ENCODE data around the gene DNAJB5. TPM values are rescaled to one million over a fixed set of nuclear protein-coding genes. Genes with fewer than 3 reads are reported as not detected.

DNAJB5 gene
- total and polyA plus RNA-seq, 7 experiments from 2014 or later, result 1.1 to 3.7 (median 2.0) TPM

- CTCF ChIA-PET, result interaction anchor here (0.6 to 2.4 kb wide), 2 partner anchors 11 to 97 kb away, joined by 5 to 11 read pairs; no protein-coding TSS in a partner anchor
- peaks cover 0 to 7% (median 0%) of the 10 kb centered on the region in 3 experiments for H3K36me3 ChIP-seq (ENCODE audit: control insufficient read depth in 2 of 3, insufficient read depth in 3 of 3, low read length in 3 of 3)
- intact Hi-C loops (cut with micrococcal nuclease), result no loop called here
- H3K36me3 Mint-ChIP-seq, result peaks cover 0 to 9% (median 4%) of the 10 kb centered on the region in 5 donors
- H3K27ac Mint-ChIP-seq, result no peak overlapping the region
- H3K4me1 ChIP-seq (ENCODE audit: control insufficient read depth in 2 of 2, insufficient read depth in 2 of 2, low read length in 2 of 2), result no peaks in the 10 kb centered on the region
- H3K4me3 Mint-ChIP-seq, result no peak overlapping the region
- no peaks in the 10 kb centered on the region for H3K9me3 Mint-ChIP-seq
- no peak overlapping the region for H3K27ac ChIP-seq (ENCODE audit: low read depth, low read length)
- no peaks in the 10 kb centered on the region for H3K27me3 Mint-ChIP-seq
- H3K4me3 ChIP-seq (ENCODE audit: low read length), result no peak overlapping the region
- POLR2A ChIA-PET, result no interaction called here
- no peaks in the 10 kb centered on the region for H3K9me3 ChIP-seq (ENCODE audit: control insufficient read depth in 2 of 3, low read length in 3 of 3)
- H3K4me1 Mint-ChIP-seq, result peaks cover 0 to 6% (median 0%) of the 10 kb centered on the region in 7 donors
- no peak for ATAC-seq
- no peak for DNase-seq
- no peaks in the 10 kb centered on the region for H3K27me3 ChIP-seq (ENCODE audit: control insufficient read depth in 2 of 2, insufficient read depth in 2 of 2, low read length in 2 of 2)
Observed at GRCh38 chr9:34996181-34996904, 6.8 kb downstream of the DNAJB5 start.

GRCh38 chr9:34996905-34997279, 7.3 kb downstream of the DNAJB5 start:
- H3K36me3 ChIP-seq (ENCODE audit: control insufficient read depth in 2 of 3, insufficient read depth in 3 of 3, low read length in 3 of 3), result peaks cover 0 to 7% (median 0%) of the 10 kb centered on the region in 3 experiments
- DNase-seq, result no peak
- no peak for ATAC-seq
- Mint-ChIP-seq H3K9me3 (no peaks in the 10 kb centered on the region), H3K27me3 (no peaks in the 10 kb centered on the region), H3K4me1 (peaks cover 0 to 10% (median 0%) of the 10 kb centered on the region in 7 donors), H3K27ac (no peak overlapping the region), H3K36me3 (peaks cover 0 to 9% (median 4%) of the 10 kb centered on the region in 5 donors), H3K4me3 (no peak overlapping the region)
- POLR2A ChIA-PET, result no interaction called here
- intact Hi-C loops (cut with micrococcal nuclease), result no loop called here
- CTCF ChIA-PET, result interaction anchor here (0.6 to 0.9 kb wide), 3 partner anchors 9 to 93 kb away, joined by 3 to 5 read pairs (median 3); no protein-coding TSS in a partner anchor
- H3K9me3 ChIP-seq (ENCODE audit: control insufficient read depth in 2 of 3, low read length in 3 of 3), result no peaks in the 10 kb centered on the region
- H3K27me3 ChIP-seq (ENCODE audit: control insufficient read depth in 2 of 2, insufficient read depth in 2 of 2, low read length in 2 of 2), result no peaks in the 10 kb centered on the region
- H3K27ac ChIP-seq (ENCODE audit: low read depth, low read length), result no peak overlapping the region
- no peak overlapping the region for H3K4me3 ChIP-seq (ENCODE audit: low read length)
- H3K4me1 ChIP-seq (ENCODE audit: control insufficient read depth in 2 of 2, insufficient read depth in 2 of 2, low read length in 2 of 2), result no peaks in the 10 kb centered on the region

GRCh38 chr9:34997379-34997781, 7.8 kb downstream of the DNAJB5 start:
- Mint-ChIP-seq H3K4me1 (peaks cover 0 to 12% (median 3%) of the 10 kb centered on the region in 7 donors), H3K9me3 (no peaks in the 10 kb centered on the region), H3K36me3 (peaks cover 0 to 9% (median 4%) of the 10 kb centered on the region in 5 donors), H3K27ac (no peak overlapping the region), H3K27me3 (no peaks in the 10 kb centered on the region), H3K4me3 (no peak overlapping the region)
- H3K27ac ChIP-seq (ENCODE audit: low read depth, low read length), result no peak overlapping the region
- H3K9me3 ChIP-seq (ENCODE audit: control insufficient read depth in 2 of 3, low read length in 3 of 3), result no peaks in the 10 kb centered on the region
- H3K27me3 ChIP-seq (ENCODE audit: control insufficient read depth in 2 of 2, insufficient read depth in 2 of 2, low read length in 2 of 2), result no peaks in the 10 kb centered on the region
- ChIA-PET POLR2A (no interaction called here), CTCF (interaction anchor here (0.6 to 0.9 kb wide), 3 partner anchors 9 to 94 kb away, joined by 3 to 5 read pairs (median 3); no protein-coding TSS in a partner anchor)
- DNase-seq, result no peak
- ATAC-seq, result no peak
- no peak overlapping the region for H3K4me3 ChIP-seq (ENCODE audit: low read length)
- intact Hi-C loops (cut with micrococcal nuclease), result no loop called here
- H3K36me3 ChIP-seq (ENCODE audit: control insufficient read depth in 2 of 3, insufficient read depth in 3 of 3, low read length in 3 of 3), result peaks cover 0 to 7% (median 0%) of the 10 kb centered on the region in 3 experiments
- no peaks in the 10 kb centered on the region for H3K4me1 ChIP-seq (ENCODE audit: control insufficient read depth in 2 of 2, insufficient read depth in 2 of 2, low read length in 2 of 2)

GRCh38 chr9:34998266-34998665, 8.7 kb downstream of the DNAJB5 start:
- H3K27me3 ChIP-seq (ENCODE audit: control insufficient read depth in 2 of 2, insufficient read depth in 2 of 2, low read length in 2 of 2), result no peaks in the 10 kb centered on the region
- H3K27ac ChIP-seq (ENCODE audit: low read depth, low read length), result no peak overlapping the region
- peaks cover 0 to 18% (median 3%) of the 10 kb centered on the region in 7 donors for H3K4me1 Mint-ChIP-seq
- H3K27ac Mint-ChIP-seq, result no peak overlapping the region
- no peaks in the 10 kb centered on the region for H3K9me3 Mint-ChIP-seq
- H3K36me3 Mint-ChIP-seq, result peaks cover 0 to 9% (median 4%) of the 10 kb centered on the region in 5 donors
- no peaks in the 10 kb centered on the region for H3K27me3 Mint-ChIP-seq
- H3K4me1 ChIP-seq (ENCODE audit: control insufficient read depth in 2 of 2, insufficient read depth in 2 of 2, low read length in 2 of 2), result no peaks in the 10 kb centered on the region
- ChIA-PET POLR2A (no interaction called here), CTCF (no interaction called here)
- no peak for DNase-seq
- no peaks in the 10 kb centered on the region for H3K9me3 ChIP-seq (ENCODE audit: control insufficient read depth in 2 of 3, low read length in 3 of 3)
- intact Hi-C loops (cut with micrococcal nuclease), result no loop called here
- no peak overlapping the region for H3K4me3 Mint-ChIP-seq
- ATAC-seq, result no peak
- H3K36me3 ChIP-seq (ENCODE audit: control insufficient read depth in 2 of 3, insufficient read depth in 3 of 3, low read length in 3 of 3), result peaks cover 0 to 7% (median 0%) of the 10 kb centered on the region in 3 experiments
- no peak overlapping the region for H3K4me3 ChIP-seq (ENCODE audit: low read length)

- ChIA-PET CTCF (no interaction called here), POLR2A (no interaction called here)
- no peaks in the 10 kb centered on the region for H3K9me3 Mint-ChIP-seq
- ATAC-seq (no peak), DNase-seq (no peak)
- H3K27ac Mint-ChIP-seq, result no peak overlapping the region
- H3K27me3 Mint-ChIP-seq, result no peaks in the 10 kb centered on the region
- H3K4me3 ChIP-seq (ENCODE audit: low read length), result no peak overlapping the region
- H3K9me3 ChIP-seq (ENCODE audit: control insufficient read depth in 2 of 3, low read length in 3 of 3), result no peaks in the 10 kb centered on the region
- H3K4me3 Mint-ChIP-seq, result no peak overlapping the region
- peaks cover 0 to 20% (median 0%) of the 10 kb centered on the region in 7 donors for H3K4me1 Mint-ChIP-seq
- no peaks in the 10 kb centered on the region for H3K4me1 ChIP-seq (ENCODE audit: control insufficient read depth in 2 of 2, insufficient read depth in 2 of 2, low read length in 2 of 2)
- peaks cover 0 to 9% (median 4%) of the 10 kb centered on the region in 5 donors for H3K36me3 Mint-ChIP-seq
- no peak overlapping the region for H3K27ac ChIP-seq (ENCODE audit: low read depth, low read length)
- H3K36me3 ChIP-seq (ENCODE audit: control insufficient read depth in 2 of 3, insufficient read depth in 3 of 3, low read length in 3 of 3), result peaks cover 0 to 7% (median 0%) of the 10 kb centered on the region in 3 experiments
- H3K27me3 ChIP-seq (ENCODE audit: control insufficient read depth in 2 of 2, insufficient read depth in 2 of 2, low read length in 2 of 2), result no peaks in the 10 kb centered on the region
- intact Hi-C loops (cut with micrococcal nuclease), result no loop called here
Observed at GRCh38 chr9:34999576-34999975, 10.0 kb downstream of the DNAJB5 start.

GRCh38 chr9:35000535-35001284, 11.2 kb downstream of the DNAJB5 start:
- Mint-ChIP-seq H3K4me1 (peaks cover 0 to 20% (median 0%) of the 10 kb centered on the region in 7 donors), H3K4me3 (no peak overlapping the region), H3K27ac (no peak overlapping the region), H3K9me3 (no peaks in the 10 kb centered on the region), H3K36me3 (peaks cover 0 to 9% (median 4%) of the 10 kb centered on the region in 5 donors), H3K27me3 (no peaks in the 10 kb centered on the region)
- no peaks in the 10 kb centered on the region for H3K27me3 ChIP-seq (ENCODE audit: control insufficient read depth in 2 of 2, insufficient read depth in 2 of 2, low read length in 2 of 2)
- H3K4me3 ChIP-seq (ENCODE audit: low read length), result no peak overlapping the region
- H3K4me1 ChIP-seq (ENCODE audit: control insufficient read depth in 2 of 2, insufficient read depth in 2 of 2, low read length in 2 of 2), result no peaks in the 10 kb centered on the region
- no peaks in the 10 kb centered on the region for H3K9me3 ChIP-seq (ENCODE audit: control insufficient read depth in 2 of 3, low read length in 3 of 3)
- no peak overlapping the region for H3K27ac ChIP-seq (ENCODE audit: low read depth, low read length)
- intact Hi-C loops (cut with micrococcal nuclease), result no loop called here
- peaks cover 0 to 7% (median 0%) of the 10 kb centered on the region in 3 experiments for H3K36me3 ChIP-seq (ENCODE audit: control insufficient read depth in 2 of 3, insufficient read depth in 3 of 3, low read length in 3 of 3)
- POLR2A ChIA-PET, result no interaction called here
- DNase-seq (no peak), ATAC-seq (no peak)
- CTCF ChIA-PET, result no interaction called here

All from naive thymus-derived CD4-positive, alpha-beta T cell (primary cell).